MG63 (cell line): ENCODE data around the gene KCNJ5. TPM values are rescaled to one million over a fixed set of nuclear protein-coding genes. Genes with fewer than 3 reads are reported as not detected.

Experiments used
- DNase-seq: peaks from one replicate; pipeline ENCODE4 v3.0.0-alpha.2; 2020
- H3K27me3 ChIP-seq: fragments of 250-450 bp; sonication (Bioruptor Pico); 2 replicates; pipeline ENCODE4 v1.5.1; 2020; ENCODE audit warnings: mild to moderate bottlenecking, moderate library complexity
- H3K36me3 ChIP-seq: fragments of 250-450 bp; sonication (Bioruptor Pico); 2 replicates; pipeline ENCODE4 v1.5.1; 2020; ENCODE audit warnings: mild to moderate bottlenecking, moderate library complexity
- H3K4me3 ChIP-seq: fragments of 250-450 bp; sonication (Bioruptor Pico); 2 replicates; pipeline ENCODE4 v1.5.1; 2020; ENCODE audit warnings: mild to moderate bottlenecking, moderate library complexity
- H3K9me3 ChIP-seq: fragments of 250-450 bp; sonication (Bioruptor Pico); 2 replicates; pipeline ENCODE4 v1.5.1; 2020; ENCODE audit warnings: mild to moderate bottlenecking, moderate library complexity
- total RNA-seq: library from RNA; depleted of rRNA; stranded (reverse); fragments of >200 nt; shearing (Covaris generic); gene quantifications from 2 replicates; pipeline ENCODE4 v1.2.3, GENCODE V29; 2014; ENCODE audit warnings: low replicate concordance

Gene KCNJ5
- total RNA-seq, 1 experiment from 2014 or later = not detected

- Histone ChIP-seq H3K27me3 (no peaks in the 10 kb centered on the region), H3K4me3 (no peak overlapping the region), H3K36me3 (no peaks in the 10 kb centered on the region), H3K9me3 (no peaks in the 10 kb centered on the region)
- no peak for DNase-seq
Measured at GRCh38 chr11:128903248-128904061, 12.3 kb downstream of the KCNJ5 start.

DNA sequence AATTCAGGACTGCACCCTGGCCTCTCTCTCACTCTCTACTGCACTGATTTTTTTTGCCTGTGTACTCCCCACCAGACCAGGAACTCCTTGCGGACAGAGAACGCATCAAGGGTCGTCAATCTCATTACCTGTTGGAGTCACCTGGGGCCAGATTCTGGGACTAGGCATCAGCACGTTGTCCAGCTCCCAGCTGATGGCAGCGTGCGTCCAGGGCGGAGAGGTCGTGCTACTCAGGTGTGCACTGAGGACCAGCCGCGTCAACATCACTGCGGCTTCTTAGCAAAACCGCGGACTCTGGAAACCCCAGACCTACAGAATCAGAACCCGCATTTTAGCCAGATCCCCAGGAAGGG lies 13.1 kb downstream of the KCNJ5 start:
- no peaks in the 10 kb centered on the region for H3K27me3 ChIP-seq
- H3K36me3 ChIP-seq = no peaks in the 10 kb centered on the region
- H3K4me3 ChIP-seq = no peak overlapping the region

DNA sequence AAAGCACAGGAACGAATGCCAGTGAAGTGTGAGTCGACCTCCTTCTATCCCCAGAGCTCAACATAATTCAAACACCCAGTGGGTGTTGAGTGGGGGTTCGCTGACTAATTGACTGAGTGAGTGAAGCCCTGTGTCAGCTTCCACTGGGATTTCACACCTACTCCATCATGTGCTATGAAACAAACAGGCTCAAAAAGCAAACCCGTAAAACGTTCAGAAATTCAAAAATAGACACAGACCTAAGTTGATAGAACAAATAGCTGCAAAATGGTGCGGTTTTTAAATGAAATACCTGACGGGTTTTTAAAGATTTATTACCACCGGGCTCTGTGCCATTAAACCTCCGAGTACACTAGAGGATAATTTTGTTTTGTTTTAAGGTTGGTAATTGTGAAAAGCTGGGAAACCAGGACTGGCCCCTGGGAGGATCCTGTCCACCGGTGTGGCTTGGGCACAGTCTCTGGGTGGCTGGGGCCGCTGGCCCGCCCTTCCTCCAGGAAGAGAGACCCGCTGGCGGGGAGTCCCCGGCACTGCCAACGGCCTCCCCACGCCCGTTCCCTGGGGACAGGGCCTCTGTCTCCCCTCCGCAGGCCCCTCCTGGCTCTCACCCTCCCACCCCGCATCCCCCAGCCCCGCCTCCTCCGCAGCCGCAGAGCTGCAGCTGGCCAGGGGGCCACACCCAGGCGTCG lies 13.6 kb downstream of the KCNJ5 start:
- no peak for DNase-seq
- no peaks in the 10 kb centered on the region for H3K36me3 ChIP-seq
- no peaks in the 10 kb centered on the region for H3K27me3 ChIP-seq
- H3K4me3 ChIP-seq = peak overlapping the region; percentile 40
- H3K9me3 ChIP-seq = no peaks in the 10 kb centered on the region

More for the DNA sequence above, 13.1 kb downstream of the KCNJ5 start:
- H3K9me3 ChIP-seq = no peaks in the 10 kb centered on the region
- DNase-seq = no peak

DNA sequence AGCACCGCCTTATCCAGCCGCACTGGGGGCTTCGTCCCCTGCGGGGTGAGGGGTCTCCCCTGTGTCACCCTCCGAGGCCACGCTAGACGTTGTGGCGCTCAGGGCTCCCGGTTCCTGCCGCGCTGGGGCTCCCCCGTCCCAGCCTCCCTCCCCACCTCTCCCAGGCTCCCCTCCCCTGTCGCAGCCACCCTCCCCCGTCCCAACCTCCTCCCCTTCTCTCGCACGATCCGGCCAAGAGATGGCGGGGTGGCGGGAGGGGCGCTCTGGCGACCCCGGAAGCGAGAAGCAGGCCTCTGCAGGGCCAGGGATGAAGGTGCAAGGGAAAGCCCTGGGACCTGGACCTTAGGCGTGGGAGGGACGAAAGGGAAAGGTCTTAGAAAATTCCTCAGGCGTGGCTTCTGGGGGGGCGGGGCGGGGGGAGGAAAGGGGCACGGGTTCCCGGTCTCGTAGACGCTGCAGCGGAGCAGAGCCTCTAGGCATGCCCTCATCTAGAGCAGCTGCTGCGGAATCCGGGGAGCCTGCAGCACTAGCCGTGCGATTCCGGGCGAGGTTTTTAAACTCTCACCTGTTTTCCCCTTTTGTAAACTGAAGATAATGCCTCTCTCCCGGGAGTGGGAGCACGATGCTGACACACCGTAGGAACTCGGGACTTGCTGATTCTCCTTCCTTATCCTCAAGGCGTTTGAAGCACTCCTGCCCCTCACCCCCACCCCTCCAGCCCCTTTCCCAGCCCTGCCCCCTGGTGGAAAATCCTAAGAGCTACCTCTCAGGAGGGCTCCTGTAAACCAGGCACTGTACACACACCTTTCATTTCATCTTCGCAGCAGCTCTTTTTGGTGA lies 14.4 kb downstream of the KCNJ5 start:
- DNase-seq = peak; percentile 36
- peak overlapping the region; percentile 40 for H3K4me3 ChIP-seq
- no peaks in the 10 kb centered on the region for H3K9me3 ChIP-seq
- H3K36me3 ChIP-seq = no peaks in the 10 kb centered on the region
- no peaks in the 10 kb centered on the region for H3K27me3 ChIP-seq

- DNase-seq = no peak
- Histone ChIP-seq H3K9me3 (no peaks in the 10 kb centered on the region), H3K4me3 (no peak overlapping the region), H3K27me3 (no peaks in the 10 kb centered on the region), H3K36me3 (no peaks in the 10 kb centered on the region)
Measured at GRCh38 chr11:128906185-128907050, 15.3 kb downstream of the KCNJ5 start.

GRCh38 chr11:128907585-128907984 lies 16.4 kb downstream of the KCNJ5 start:
- no peaks in the 10 kb centered on the region for H3K9me3 ChIP-seq
- H3K27me3 ChIP-seq = no peaks in the 10 kb centered on the region
- no peaks in the 10 kb centered on the region for H3K36me3 ChIP-seq
- H3K4me3 ChIP-seq = no peak overlapping the region
- DNase-seq = no peak

DNA sequence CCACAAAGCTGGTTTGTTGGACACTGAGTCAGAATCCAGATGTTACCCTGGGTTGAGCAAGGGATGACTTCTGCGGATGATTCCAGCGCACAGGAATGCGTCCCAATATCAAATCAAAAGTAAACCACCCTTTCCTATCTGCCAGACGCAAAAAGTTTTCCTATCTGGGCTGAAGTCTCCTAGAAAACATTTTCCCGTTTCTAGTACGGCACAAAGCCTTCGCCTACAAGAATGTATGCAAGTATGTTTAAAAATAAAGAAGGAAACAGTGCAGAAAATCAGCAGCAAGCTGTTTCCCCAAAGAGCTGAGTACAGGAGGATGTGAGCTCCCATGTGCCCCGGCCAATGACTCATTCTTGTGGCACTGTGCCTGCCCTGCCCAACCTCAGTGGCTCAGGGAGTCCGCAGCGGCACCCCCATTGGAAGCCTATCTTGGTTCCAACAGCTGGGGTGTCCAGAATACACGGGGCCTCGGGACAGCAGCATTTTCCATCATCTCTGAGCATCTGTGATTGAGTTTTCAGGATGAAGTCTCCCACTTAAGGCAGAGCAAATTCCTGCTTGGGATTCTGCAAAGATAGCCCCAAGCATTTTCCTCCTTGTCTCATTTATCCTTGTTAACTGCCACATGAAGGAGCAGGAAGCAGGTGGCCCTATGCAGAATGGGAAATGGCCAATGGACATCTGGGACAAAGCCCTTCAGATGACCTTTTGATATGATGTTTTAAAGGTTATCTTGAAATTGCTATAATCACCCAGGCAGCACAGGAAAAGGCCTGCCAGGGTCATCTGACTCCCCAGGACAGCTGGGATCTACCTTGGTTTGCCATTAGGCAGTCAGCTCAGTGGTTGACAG lies 17.5 kb downstream of the KCNJ5 start:
- peak; percentile 74 for DNase-seq
- Histone ChIP-seq H3K9me3 (no peaks in the 10 kb centered on the region), H3K27me3 (no peaks in the 10 kb centered on the region), H3K36me3 (no peaks in the 10 kb centered on the region), H3K4me3 (no peak overlapping the region)

- H3K36me3 ChIP-seq = no peaks in the 10 kb centered on the region
- H3K9me3 ChIP-seq = no peaks in the 10 kb centered on the region
- H3K4me3 ChIP-seq = no peak overlapping the region
- H3K27me3 ChIP-seq = no peaks in the 10 kb centered on the region
- DNase-seq = no peak
Measured at GRCh38 chr11:128909438-128910125, 18.4 kb downstream of the KCNJ5 start.

DNA sequence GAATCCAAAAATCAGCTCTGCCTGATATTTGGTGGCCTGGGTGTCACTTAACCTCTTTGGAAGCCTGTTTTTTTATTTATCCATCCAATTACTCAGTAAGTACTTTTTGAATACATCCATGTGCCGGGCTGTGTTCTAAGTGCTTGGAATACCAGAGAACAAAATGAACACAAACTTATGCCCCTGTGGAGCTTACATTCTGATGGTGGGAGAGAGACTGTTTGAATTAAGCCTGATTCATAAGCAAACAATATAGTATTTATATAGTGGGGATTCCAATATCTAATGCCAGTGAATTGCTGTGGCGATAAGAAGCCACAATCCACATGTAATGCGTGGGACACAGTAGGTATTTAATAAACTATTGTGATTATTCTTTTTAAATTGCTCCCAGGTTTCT lies 19.4 kb downstream of the KCNJ5 start:
- DNase-seq = no peak
- Histone ChIP-seq H3K4me3 (no peak overlapping the region), H3K9me3 (no peaks in the 10 kb centered on the region), H3K27me3 (no peaks in the 10 kb centered on the region), H3K36me3 (no peaks in the 10 kb centered on the region)

- Histone ChIP-seq H3K27me3 (no peaks in the 10 kb centered on the region), H3K36me3 (no peaks in the 10 kb centered on the region), H3K4me3 (no peak overlapping the region), H3K9me3 (no peaks in the 10 kb centered on the region)
- no peak for DNase-seq
Measured at GRCh38 chr11:128911239-128911638, 20.1 kb downstream of the KCNJ5 start.

DNA sequence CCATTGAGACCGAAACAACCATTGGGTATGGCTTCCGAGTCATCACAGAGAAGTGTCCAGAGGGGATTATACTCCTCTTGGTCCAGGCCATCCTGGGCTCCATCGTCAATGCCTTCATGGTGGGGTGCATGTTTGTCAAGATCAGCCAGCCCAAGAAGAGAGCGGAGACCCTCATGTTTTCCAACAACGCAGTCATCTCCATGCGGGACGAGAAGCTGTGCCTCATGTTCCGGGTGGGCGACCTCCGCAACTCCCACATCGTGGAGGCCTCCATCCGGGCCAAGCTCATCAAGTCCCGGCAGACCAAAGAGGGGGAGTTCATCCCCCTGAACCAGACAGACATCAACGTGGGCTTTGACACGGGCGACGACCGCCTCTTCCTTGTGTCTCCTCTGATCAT lies 20.5 kb downstream of the KCNJ5 start:
- Histone ChIP-seq H3K9me3 (no peaks in the 10 kb centered on the region), H3K27me3 (no peaks in the 10 kb centered on the region), H3K36me3 (no peaks in the 10 kb centered on the region), H3K4me3 (no peak overlapping the region)
- no peak for DNase-seq

GRCh38 chr11:128913806-128914205 lies 22.6 kb downstream of the KCNJ5 start:
- H3K9me3 ChIP-seq = no peaks in the 10 kb centered on the region
- no peaks in the 10 kb centered on the region for H3K27me3 ChIP-seq
- H3K36me3 ChIP-seq = no peaks in the 10 kb centered on the region
- no peak for DNase-seq
- no peak overlapping the region for H3K4me3 ChIP-seq

GRCh38 chr11:128914216-128915148 lies 23.3 kb downstream of the KCNJ5 start:
- Histone ChIP-seq H3K4me3 (no peak overlapping the region), H3K9me3 (no peaks in the 10 kb centered on the region), H3K27me3 (no peaks in the 10 kb centered on the region), H3K36me3 (no peaks in the 10 kb centered on the region)
- DNase-seq = no peak

GRCh38 chr11:128915149-128915521 lies 24.0 kb downstream of the KCNJ5 start:
- Histone ChIP-seq H3K9me3 (no peaks in the 10 kb centered on the region), H3K4me3 (no peak overlapping the region), H3K36me3 (no peaks in the 10 kb centered on the region), H3K27me3 (no peaks in the 10 kb centered on the region)
- DNase-seq = no peak
